Stomach (tissue), 4 donors: ENCODE measurements around the gene PPP1R9B.

Experiments
- CTCF ChIP-seq, 7 experiments: fragments of 450-650 bp in 4 of 7; fragments of 200-600 bp in 3 of 7; sonication (generic) in 3 of 7; IDR thresholded peaks; one replicate each; pipeline ENCODE4 v1.5.1; 2016 to 2019; ENCODE audit warnings: antibody characterized with exemption in 7 of 7, control low read depth in 2 of 7, mild to moderate bottlenecking in 1 of 7
- EP300 ChIP-seq: sonication (generic); formaldehyde crosslinking; IDR thresholded peaks from one replicate; pipeline ENCODE4 v1.6.1; 2017; ENCODE audit warnings: antibody characterized with exemption

- TF ChIP-seq CTCF (IDR thresholded peaks at IDR 0.05) = no peak
- TF ChIP-seq EP300 = no peak
Measured at GRCh38 chr17:50154604-50155003, 4.1 kb upstream of the PPP1R9B start.
